ENCODE measurements around the gene TJP3.
A peak's percentile ranks its signal among the peaks of the same experiment; 100 is the strongest.

TJP3 gene

GRCh38 chr19:3670796-3671679, 37.1 kb upstream of the TJP3 start:
- FAIRE-seq (no peak), DNase-seq (ENCODE audit: low spot score) (no peak)

- FAIRE-seq (no peak), DNase-seq (ENCODE audit: low spot score) (no peak)
These were observed 36.3 kb upstream of the TJP3 start for GRCh38 chr19:3671680-3672574.

GRCh38 chr19:3672575-3672948, 35.6 kb upstream of the TJP3 start:
- no peak for FAIRE-seq

DNA sequence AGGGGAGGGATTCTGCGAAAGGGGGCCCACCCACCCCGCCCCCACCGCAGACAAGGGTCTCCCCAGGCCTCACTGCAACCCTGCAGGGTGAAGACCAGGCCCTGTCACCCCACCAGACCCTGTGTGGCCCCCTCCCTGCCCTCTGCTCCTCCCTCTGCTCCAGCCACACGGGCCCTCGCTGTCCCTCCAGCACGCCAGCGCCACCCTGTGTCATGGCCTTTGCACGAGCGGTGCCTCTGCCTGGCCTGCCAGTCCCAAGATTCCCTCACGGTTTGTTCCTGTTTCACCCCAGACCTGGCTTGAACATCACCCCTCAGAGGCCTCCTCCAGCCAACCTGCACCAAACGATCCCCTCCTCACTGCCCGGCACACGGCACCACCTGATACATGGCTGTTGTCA, 35.2 kb upstream of the TJP3 start:
- FAIRE-seq (no peak), DNase-seq (ENCODE audit: low spot score) (no peak)

More at GRCh38 chr19:3672575-3672948, 35.6 kb upstream of the TJP3 start:
- no peak for DNase-seq (ENCODE audit: low spot score)

DNA sequence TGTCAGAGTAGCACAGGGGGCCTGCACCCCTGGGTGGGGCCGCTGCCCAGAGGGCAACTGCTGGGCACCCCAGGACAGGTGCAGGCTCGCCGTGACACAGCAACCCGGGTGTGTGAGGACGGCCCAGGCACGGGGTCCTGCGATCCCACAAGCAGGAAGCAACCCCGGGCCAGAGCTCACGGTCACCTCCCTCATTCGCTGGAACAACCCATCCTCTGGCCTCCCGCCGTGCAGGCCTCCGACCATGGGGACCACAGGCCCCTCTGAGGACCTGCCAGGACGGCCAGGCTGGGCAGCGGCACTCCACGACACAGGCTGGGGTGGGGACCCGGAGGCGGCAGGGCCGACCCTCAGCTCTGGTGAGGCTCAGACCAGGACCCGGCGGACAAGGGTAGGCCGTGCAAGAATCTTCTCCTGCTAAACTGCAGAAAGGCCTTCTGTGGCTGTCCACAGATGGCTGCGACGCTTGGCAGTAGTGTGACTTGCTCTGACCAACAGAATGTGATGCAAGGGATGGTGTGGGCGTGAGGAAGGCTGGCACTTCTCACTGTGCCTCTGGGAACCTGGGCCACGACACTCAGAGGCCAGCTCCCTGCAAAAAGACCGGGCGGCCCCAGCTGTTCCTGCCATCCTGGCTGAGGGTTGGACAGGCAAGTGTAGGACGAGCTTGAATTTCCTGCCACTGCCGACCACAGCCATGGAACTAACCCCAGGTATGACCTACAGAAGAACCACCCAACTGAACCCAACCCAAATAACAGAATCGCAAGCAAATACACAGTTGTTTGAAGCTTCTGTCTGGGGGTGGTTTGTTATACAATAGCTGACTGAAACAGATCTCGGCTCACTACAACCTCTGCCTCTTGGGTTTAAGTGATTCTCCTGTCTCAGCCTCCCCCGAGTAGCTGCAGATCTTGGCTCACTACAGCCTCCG, 34.4 kb upstream of the TJP3 start:
- no peak for DNase-seq (ENCODE audit: low spot score)
- FAIRE-seq = no peak

GRCh38 chr19:3674784-3675543, 33.2 kb upstream of the TJP3 start:
- DNase-seq (ENCODE audit: low spot score) = no peak
- no peak for FAIRE-seq

GRCh38 chr19:3678188-3678587, 30.0 kb upstream of the TJP3 start:
- FAIRE-seq (no peak), DNase-seq (ENCODE audit: low spot score) (no peak)

GRCh38 chr19:3679138-3679537, 29.0 kb upstream of the TJP3 start:
- no peak for DNase-seq (ENCODE audit: low spot score)
- no peak for FAIRE-seq

DNA sequence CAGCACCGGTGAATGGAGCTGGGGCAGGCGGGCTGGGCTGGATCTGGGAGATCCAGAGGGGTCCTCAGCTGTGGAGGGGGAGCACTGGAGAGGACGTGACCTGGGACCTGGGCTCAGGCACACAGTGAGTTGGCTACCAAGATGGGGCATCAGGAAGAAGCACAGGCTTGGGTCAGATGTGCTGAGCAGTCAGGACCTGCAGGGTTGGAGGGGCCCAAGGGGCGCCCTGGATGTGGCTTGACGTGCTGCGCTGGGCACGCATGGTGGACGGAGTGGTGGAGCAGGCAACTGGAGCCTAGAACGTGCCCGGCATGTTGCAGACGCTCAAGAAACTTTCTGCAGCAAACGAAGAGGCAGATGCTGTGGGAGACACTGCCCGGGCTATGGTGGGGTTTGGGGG, 28.6 kb upstream of the TJP3 start:
- DNase-seq (ENCODE audit: low spot score) (no peak), FAIRE-seq (no peak)

- DNase-seq (ENCODE audit: low spot score) (no peak), FAIRE-seq (no peak)
These were observed 27.2 kb upstream of the TJP3 start for GRCh38 chr19:3680939-3681338.

- FAIRE-seq (no peak), DNase-seq (ENCODE audit: low spot score) (no peak)
These were observed 25.9 kb upstream of the TJP3 start for GRCh38 chr19:3682286-3682685.

DNA sequence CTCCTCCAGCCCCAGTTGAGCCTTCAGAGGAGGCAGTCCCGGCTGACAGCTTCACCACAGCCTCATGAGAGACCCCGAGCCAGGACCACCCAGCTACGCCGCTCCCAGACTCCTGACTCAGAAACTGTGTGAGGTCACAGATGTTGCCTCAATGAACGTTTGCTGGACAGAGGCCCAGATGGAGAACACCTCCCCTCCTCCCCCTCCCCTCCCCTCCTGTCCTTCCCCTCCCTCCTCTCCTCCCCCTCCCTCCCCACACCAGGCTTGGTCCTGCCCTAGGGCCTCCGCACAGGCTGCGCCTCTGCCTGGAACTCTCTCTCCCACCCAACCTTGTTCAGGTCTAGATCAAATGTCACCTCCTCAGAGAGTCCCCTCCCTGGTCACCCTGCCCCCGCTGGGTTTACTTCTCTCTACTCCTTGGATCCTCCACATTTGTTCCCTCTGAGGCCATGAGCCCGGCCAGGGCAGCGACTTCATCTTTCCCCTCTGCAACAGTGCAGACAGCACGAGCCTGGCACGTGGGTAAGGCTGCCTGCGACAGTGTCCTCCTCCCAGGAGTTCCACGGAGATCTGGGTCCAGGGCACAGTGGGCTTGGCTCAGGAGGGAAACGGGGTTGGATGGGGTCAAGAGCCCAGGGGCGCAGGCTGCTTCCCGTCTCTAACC, 25.3 kb upstream of the TJP3 start:
- DNase-seq (ENCODE audit: low spot score) (no peak), FAIRE-seq (no peak)

DNA sequence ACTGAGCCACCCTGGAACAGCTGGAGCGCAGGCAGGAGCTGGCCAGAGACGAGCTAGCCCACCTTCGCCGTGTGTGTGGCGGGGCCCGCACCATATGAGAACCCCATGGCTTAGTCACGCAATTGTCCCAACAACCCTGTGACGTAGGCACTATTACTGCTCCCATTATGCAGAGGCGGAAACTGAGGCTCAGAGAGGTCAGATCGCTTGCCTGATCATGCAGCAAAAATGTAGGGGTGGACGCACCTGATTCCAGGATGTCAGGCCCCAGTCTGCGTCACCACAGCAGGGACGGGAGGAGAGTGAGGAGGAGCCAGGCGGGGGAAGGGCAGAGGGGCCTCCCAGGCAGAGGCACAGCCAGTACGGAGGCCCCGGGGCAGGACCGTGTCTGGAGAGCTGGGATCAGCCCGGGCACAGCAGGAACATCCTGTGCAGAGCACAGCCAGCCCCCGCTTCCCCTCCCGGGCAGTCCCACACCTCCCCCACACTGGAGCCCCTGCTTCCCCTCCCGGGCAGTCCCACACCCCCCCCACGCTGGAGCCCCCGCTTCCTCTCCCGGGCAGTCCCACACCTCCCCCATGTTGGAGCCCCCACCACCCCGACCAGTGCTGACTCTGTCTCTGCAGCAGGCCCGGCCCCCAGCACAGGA, 24.7 kb upstream of the TJP3 start:
- DNase-seq (ENCODE audit: low spot score) (no peak), FAIRE-seq (no peak)

DNA sequence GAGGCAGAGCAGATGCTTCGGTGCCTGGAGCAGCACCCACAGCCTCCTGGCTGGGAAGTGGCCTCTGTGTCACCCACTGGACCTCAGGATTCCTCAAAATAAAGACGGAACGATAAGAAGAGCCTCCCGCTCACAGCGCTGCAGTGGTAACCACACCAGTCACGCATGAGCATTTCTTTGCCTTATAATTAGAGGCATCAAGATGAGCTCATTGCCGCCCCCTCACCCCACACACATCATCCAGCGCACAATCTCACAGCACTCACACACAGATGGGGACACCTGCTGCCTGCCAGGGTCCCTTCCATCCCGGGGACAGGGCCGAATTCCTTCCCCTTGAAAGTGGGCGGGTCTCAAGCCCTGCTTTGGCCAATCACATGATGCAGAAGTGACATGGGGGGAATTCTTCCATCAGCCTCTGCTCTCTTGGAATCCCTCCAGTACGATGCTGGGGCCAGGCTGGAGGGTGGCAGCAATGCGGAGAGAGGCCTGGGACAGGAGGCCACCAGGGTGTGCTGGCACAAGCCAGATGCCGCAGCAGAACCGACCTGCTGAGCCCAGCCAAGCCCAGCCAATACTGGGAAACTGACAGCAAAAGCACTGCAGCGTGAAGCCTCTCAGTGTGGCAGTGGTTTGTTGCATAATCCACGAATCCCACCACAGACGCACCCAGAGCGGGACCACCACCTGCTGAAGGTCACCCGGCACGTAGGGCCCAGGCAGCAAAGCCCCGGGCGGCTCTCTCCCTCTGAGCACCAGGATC, 23.9 kb upstream of the TJP3 start:
- FAIRE-seq (no peak), DNase-seq (ENCODE audit: low spot score) (peak; percentile 7)

DNA sequence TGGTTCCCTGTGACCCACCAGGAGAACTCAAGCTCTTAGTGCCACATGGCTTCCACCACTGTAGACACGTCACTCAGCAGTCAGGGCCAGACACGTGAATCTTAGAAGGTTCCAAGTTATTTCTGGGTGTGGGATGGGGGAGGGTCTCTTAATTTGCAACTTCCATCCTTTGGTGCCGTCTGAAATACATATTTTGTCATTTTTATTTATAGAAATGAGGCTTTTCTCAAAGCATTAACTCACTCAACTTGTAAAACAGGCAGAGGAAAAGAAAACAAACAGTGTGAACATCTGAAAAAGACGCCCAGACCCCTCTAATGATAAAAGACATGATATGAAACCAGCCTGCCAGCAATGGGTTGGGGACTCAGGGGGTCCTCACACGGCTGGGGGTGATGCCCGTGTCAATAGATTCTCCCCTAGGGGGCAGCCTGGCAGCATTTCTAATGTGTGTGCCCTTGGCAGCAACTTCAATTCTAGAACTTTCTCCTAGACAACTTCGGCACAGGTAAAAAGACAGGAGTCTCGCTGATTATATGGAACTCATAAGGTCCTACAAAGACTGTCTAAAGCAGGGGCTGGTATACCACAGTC, 23.3 kb upstream of the TJP3 start:
- DNase-seq (ENCODE audit: low spot score) = no peak
- no peak for FAIRE-seq

DNA sequence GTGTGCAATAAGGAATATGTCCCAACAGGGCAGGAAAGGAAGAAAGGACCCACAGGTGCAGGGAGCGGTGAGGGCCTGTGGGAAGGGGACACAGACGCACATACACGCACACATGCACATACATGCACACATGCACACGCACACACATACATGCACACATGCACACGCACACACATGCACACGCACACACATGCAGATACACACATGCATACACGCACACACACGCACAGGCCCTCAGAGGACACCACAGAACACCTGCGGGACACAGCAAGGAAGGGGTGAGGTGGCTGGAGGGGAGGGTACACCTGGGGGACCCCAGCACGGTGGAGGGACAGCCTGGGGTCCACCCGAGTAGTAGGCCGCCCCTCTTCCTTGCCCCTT, 20.8 kb upstream of the TJP3 start:
- no peak for DNase-seq (ENCODE audit: low spot score)
- no peak for FAIRE-seq

GRCh38 chr19:3687774-3688706, 20.1 kb upstream of the TJP3 start:
- DNase-seq (ENCODE audit: low spot score) (no peak), FAIRE-seq (no peak)
